Adipocyte (in vitro differentiated cells): ENCODE measurements around the gene ANKRD52.

Experiments
- DNase-seq: peaks from one replicate; pipeline ENCODE4 v3.0.0-alpha.2; 2015; ENCODE audit warnings: low read depth
- H3K27me3 ChIP-seq: replicated peaks from 2 replicates; pipeline ENCODE4 v1.7.0; 2013; ENCODE audit warnings: mild to moderate bottlenecking, low read length, moderate library complexity; ENCODE audit not compliant: control insufficient read depth, insufficient read depth
- H3K36me3 ChIP-seq: 2 replicates; pipeline ENCODE4 v1.7.0; 2013; ENCODE audit warnings: low read length, mild to moderate bottlenecking, moderate library complexity; ENCODE audit not compliant: control insufficient read depth, insufficient read depth, severe bottlenecking
- H3K4me1 ChIP-seq: 2 replicates; pipeline ENCODE4 v1.7.0; 2013; ENCODE audit warnings: mild to moderate bottlenecking, low read length, moderate library complexity; ENCODE audit not compliant: control insufficient read depth, insufficient read depth
- H3K4me3 ChIP-seq: 2 replicates; pipeline ENCODE4 v1.7.0; 2013; ENCODE audit warnings: mild to moderate bottlenecking, low read length, moderate library complexity
- H3K9ac ChIP-seq: 2 replicates; pipeline ENCODE4 v1.7.0; 2013; ENCODE audit warnings: mild to moderate bottlenecking, low read length, moderate library complexity
- H3K9me3 ChIP-seq: 2 replicates; pipeline ENCODE4 v1.7.0; 2013; ENCODE audit warnings: mild to moderate bottlenecking, low read length, moderate library complexity; ENCODE audit not compliant: control insufficient read depth

Gene ANKRD52

GRCh38 chr12:56258068-56258819 lies at the start of gene ANKRD52:
Gene ANKRD52, minus strand, starts transcription at chr12:56258384. Its CDS starts 115 bp downstream, at chr12:56258269.
- H3K9ac ChIP-seq = peak within 1 kb of the TSS; percentile 92
- H3K4me1 ChIP-seq = peaks cover 36% of the 10 kb centered on the region
- H3K4me3 ChIP-seq = peak within 1 kb of the TSS; percentile 86
- H3K36me3 ChIP-seq = peaks cover 30% of the 10 kb centered on the region
- DNase-seq = peak; percentile 95
- no peaks in the 10 kb centered on the region for H3K9me3 ChIP-seq
- no peaks in the 10 kb centered on the region for H3K27me3 ChIP-seq

- Histone ChIP-seq H3K36me3 (peaks cover 62% of the 10 kb centered on the region), H3K9ac (no peak overlapping the region), H3K9me3 (no peaks in the 10 kb centered on the region), H3K27me3 (no peaks in the 10 kb centered on the region), H3K4me1 (no peaks in the 10 kb centered on the region), H3K4me3 (no peak overlapping the region)
- DNase-seq = no peak
Observed at GRCh38 chr12:56307221-56307965, 49.2 kb upstream of the ANKRD52 start.

GRCh38 chr12:56304872-56305590 lies 46.8 kb upstream of the ANKRD52 start:
- Histone ChIP-seq H3K9me3 (no peaks in the 10 kb centered on the region), H3K9ac (no peak overlapping the region), H3K4me1 (peaks cover 14% of the 10 kb centered on the region), H3K4me3 (no peak overlapping the region), H3K36me3 (peaks cover 48% of the 10 kb centered on the region), H3K27me3 (no peaks in the 10 kb centered on the region)
- no peak for DNase-seq

GRCh38 chr12:56304276-56304675 lies 46.1 kb upstream of the ANKRD52 start:
- peaks cover 14% of the 10 kb centered on the region for H3K4me1 ChIP-seq
- no peaks in the 10 kb centered on the region for H3K9me3 ChIP-seq
- H3K36me3 ChIP-seq = peaks cover 43% of the 10 kb centered on the region
- H3K9ac ChIP-seq = no peak overlapping the region
- no peak for DNase-seq
- H3K4me3 ChIP-seq = no peak overlapping the region
- H3K27me3 ChIP-seq = no peaks in the 10 kb centered on the region

- Histone ChIP-seq H3K4me3 (peak overlapping the region; percentile 100), H3K9ac (peak overlapping the region; percentile 100), H3K27me3 (no peaks in the 10 kb centered on the region), H3K36me3 (peaks cover 26% of the 10 kb centered on the region), H3K9me3 (no peaks in the 10 kb centered on the region), H3K4me1 (peaks cover 47% of the 10 kb centered on the region)
- DNase-seq = no peak
Observed at GRCh38 chr12:56300644-56301464, 42.7 kb upstream of the ANKRD52 start.

- DNase-seq = peak; percentile 100
- Histone ChIP-seq H3K9me3 (no peaks in the 10 kb centered on the region), H3K4me1 (peaks cover 48% of the 10 kb centered on the region), H3K9ac (peak within 1 kb of the TSS; percentile 100), H3K36me3 (peaks cover 21% of the 10 kb centered on the region), H3K27me3 (no peaks in the 10 kb centered on the region), H3K4me3 (peak within 1 kb of the TSS; percentile 100)
Observed at GRCh38 chr12:56299853-56300643, 41.9 kb upstream of the ANKRD52 start, which contains the start of gene CS. Gene CS, minus strand, starts transcription at chr12:56300330. Its CDS starts 129 bp downstream, at chr12:56300201.

- no peaks in the 10 kb centered on the region for H3K9me3 ChIP-seq
- peak overlapping the region; percentile 100 for H3K9ac ChIP-seq
- peaks cover 18% of the 10 kb centered on the region for H3K36me3 ChIP-seq
- DNase-seq = no peak
- H3K27me3 ChIP-seq = no peaks in the 10 kb centered on the region
- H3K4me3 ChIP-seq = peak overlapping the region; percentile 100
- peaks cover 48% of the 10 kb centered on the region for H3K4me1 ChIP-seq
Observed at GRCh38 chr12:56299308-56299852, 41.2 kb upstream of the ANKRD52 start.

GRCh38 chr12:56298828-56299227 lies 40.6 kb upstream of the ANKRD52 start:
- Histone ChIP-seq H3K36me3 (peaks cover 12% of the 10 kb centered on the region), H3K4me3 (peak overlapping the region; percentile 100), H3K27me3 (no peaks in the 10 kb centered on the region), H3K9me3 (no peaks in the 10 kb centered on the region), H3K9ac (peak overlapping the region; percentile 100), H3K4me1 (peaks cover 48% of the 10 kb centered on the region)
- DNase-seq = no peak

GRCh38 chr12:56297400-56297799 lies 39.2 kb upstream of the ANKRD52 start:
- peak overlapping the region; percentile 100 for H3K4me3 ChIP-seq
- no peaks in the 10 kb centered on the region for H3K9me3 ChIP-seq
- no peaks in the 10 kb centered on the region for H3K27me3 ChIP-seq
- peaks cover 12% of the 10 kb centered on the region for H3K36me3 ChIP-seq
- DNase-seq = no peak
- H3K4me1 ChIP-seq = peaks cover 53% of the 10 kb centered on the region
- peak overlapping the region; percentile 100 for H3K9ac ChIP-seq

GRCh38 chr12:56296295-56296694 lies 38.1 kb upstream of the ANKRD52 start:
- H3K27me3 ChIP-seq = no peaks in the 10 kb centered on the region
- peaks cover 55% of the 10 kb centered on the region for H3K4me1 ChIP-seq
- peak; percentile 40 for DNase-seq
- peak overlapping the region; percentile 100 for H3K4me3 ChIP-seq
- peaks cover 13% of the 10 kb centered on the region for H3K36me3 ChIP-seq
- peak overlapping the region; percentile 66 for H3K9ac ChIP-seq
- H3K9me3 ChIP-seq = no peaks in the 10 kb centered on the region
